Smooth muscle cell of the brain vasculature (primary cell): ENCODE data around the gene NCKAP5.

Source experiments
- DNase-seq: peaks from one replicate; pipeline ENCODE4 v3.0.0-alpha.2; 2012; ENCODE audit warnings: low read depth, low spot score

Gene NCKAP5

DNA sequence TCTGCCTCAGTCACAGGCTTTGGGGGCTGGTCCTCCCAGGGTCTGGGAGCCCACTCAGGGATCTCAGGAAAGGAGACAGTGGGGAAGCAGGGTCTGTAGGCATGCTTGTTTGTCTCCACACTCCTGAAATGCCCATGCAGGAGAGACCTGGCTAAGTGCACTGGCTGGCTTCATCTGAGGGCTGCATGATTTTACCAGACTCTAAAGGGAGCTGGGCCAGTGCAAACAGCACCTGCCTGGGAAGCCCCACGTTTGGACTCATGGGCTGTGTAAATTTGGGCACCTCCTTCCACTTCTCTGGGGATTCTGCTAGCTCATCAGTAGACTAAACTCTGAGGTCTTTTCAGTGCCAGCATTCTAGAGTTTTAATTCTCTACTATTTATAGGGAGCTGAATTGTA is 931.9 kb downstream of the NCKAP5 start:
- no peak for DNase-seq

- no peak for DNase-seq
Observed at GRCh38 chr2:132633635-132634034, 934.6 kb downstream of the NCKAP5 start.

DNA sequence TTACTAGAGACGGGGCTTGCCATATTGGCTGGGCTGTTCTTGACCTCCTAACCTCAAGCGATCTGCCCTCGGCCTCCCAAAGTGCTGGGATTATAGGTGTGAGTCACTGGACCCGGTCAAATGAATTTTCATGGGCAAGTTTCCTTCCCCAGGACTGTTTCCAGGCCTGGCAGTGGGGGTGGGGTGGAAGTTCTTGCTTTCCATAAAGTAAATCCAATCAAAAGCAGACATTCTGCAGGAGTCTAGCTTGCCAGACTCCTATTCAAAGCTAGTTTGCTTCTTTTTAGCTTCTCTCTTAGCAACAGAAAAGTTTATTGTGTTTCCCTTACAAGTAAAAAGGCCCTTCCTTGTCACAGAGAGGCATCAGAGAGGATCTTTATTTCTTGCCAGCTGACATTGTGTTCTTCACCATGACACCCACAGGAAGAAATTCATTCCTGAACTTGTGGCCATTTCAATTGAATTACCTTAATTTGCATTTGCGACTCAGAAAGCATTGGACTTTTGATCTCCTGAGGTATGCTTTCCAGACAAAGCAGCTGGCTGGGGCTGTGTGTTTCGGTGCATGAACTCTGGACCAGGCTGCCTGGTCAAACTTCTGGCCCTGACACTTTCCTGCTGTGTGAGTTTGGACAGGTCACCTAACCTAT is 936.1 kb downstream of the NCKAP5 start:
- no peak for DNase-seq

DNA sequence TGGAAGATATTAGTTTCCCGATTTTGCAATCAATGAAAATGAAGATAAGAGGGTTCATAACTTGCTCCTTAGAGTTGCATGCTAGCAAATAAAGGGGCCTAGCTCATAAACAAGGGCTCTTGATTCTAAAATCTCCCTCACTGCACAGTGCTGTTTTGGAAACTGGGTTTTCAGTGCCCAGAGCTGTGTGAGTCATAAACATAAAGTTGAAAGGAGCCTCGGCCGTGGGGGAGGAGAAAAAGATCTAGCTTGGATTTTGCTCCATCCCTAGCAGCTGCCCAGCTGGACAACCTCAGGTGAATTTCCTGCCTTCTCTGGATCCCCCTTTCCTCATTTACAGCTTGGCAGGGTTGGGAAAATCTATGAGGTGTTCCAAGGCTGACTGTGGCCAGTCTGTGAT is 940.7 kb downstream of the NCKAP5 start:
- no peak for DNase-seq

- no peak for DNase-seq
Observed at GRCh38 chr2:132623096-132623839, 945.0 kb downstream of the NCKAP5 start.
